CD14-positive monocyte (primary cell): ENCODE measurements around the gene INMT. TPM values are rescaled to one million over a fixed set of nuclear protein-coding genes. Genes with fewer than 3 reads are reported as not detected.
A peak's percentile ranks its signal among the peaks of the same experiment; 100 is the strongest.

ENCODE experiments used
- DNase-seq, 3 donors: peaks; one replicate each; pipeline ENCODE4 v3.0.0-alpha.2; 2011 to 2022
- H2AFZ ChIP-seq: 2 replicates; pipeline ENCODE4 v1.6.0; 2012; ENCODE audit warnings: mild to moderate bottlenecking, low read depth, low read length, inconsistent platforms; ENCODE audit not compliant: insufficient read depth, poor library complexity, severe bottlenecking
- H3K27ac ChIP-seq, 2 donors: 1 replicate in 1 of 2; 2 replicates in 1 of 2; pipeline ENCODE4 v1.5.1; 2012 to 2013; ENCODE audit warnings: low read length in 2 of 2, control low read depth in 1 of 2, inconsistent platforms in 1 of 2, low read depth in 1 of 2, mild to moderate bottlenecking in 1 of 2
- H3K27me3 ChIP-seq, 2 donors: one replicate each; pipeline versions ENCODE4 v1.6.0 to v1.6.1; 2011 to 2013; ENCODE audit warnings: low read length in 2 of 2; ENCODE audit not compliant: control insufficient read depth in 2 of 2, insufficient read depth in 2 of 2
- H3K36me3 ChIP-seq, 2 donors: replicated peaks in 1 of 2; 1 replicate in 1 of 2; 2 replicates in 1 of 2; pipeline versions ENCODE4 v1.5.1 to v1.6.1; 2012 to 2013; ENCODE audit warnings: low read length in 2 of 2, control low read depth in 1 of 2, inconsistent platforms in 1 of 2, mild to moderate bottlenecking in 1 of 2; ENCODE audit not compliant: insufficient read depth in 2 of 2, control insufficient read depth in 1 of 2
- H3K4me1 ChIP-seq, 2 donors: 1 replicate in 1 of 2; 2 replicates in 1 of 2; pipeline versions ENCODE4 v1.5.1 to v1.6.1; 2012 to 2013; ENCODE audit warnings: low read length in 2 of 2, control low read depth in 1 of 2, inconsistent platforms in 1 of 2, mild to moderate bottlenecking in 1 of 2, moderate library complexity in 1 of 2; ENCODE audit not compliant: insufficient read depth in 2 of 2, control insufficient read depth in 1 of 2
- H3K4me2 ChIP-seq: replicated peaks from 2 replicates; pipeline ENCODE3; 2012; ENCODE audit warnings: low read length, moderate library complexity, mild to moderate bottlenecking; ENCODE audit not compliant: poor library complexity, severe bottlenecking; ENCODE audit errors: extremely low read depth
- H3K4me3 ChIP-seq, 3 experiments: fragments of 200-600 bp in 1 of 3; sonication (generic) in 1 of 3; replicated peaks in 1 of 3; 1 replicate in 2 of 3; 2 replicates in 1 of 3; pipeline ENCODE4 v1.5.1; 2011 to 2013; ENCODE audit warnings: low read length in 3 of 3, mild to moderate bottlenecking in 3 of 3, control low read depth in 2 of 3, low read depth in 2 of 3, inconsistent platforms in 1 of 3, moderate library complexity in 1 of 3
- H3K79me2 ChIP-seq: 2 replicates; pipeline ENCODE4 v1.6.0; 2012; ENCODE audit warnings: mild to moderate bottlenecking, control low read depth, inconsistent platforms, low read length, moderate library complexity; ENCODE audit not compliant: insufficient read depth
- H3K9ac ChIP-seq: 2 replicates; pipeline ENCODE4 v1.6.0; 2017; ENCODE audit warnings: low read length, mild to moderate bottlenecking; ENCODE audit not compliant: insufficient read depth, poor library complexity, severe bottlenecking
- H3K9me3 ChIP-seq, 2 donors: replicated peaks in 1 of 2; 1 replicate in 1 of 2; 2 replicates in 1 of 2; pipeline versions ENCODE4 v1.5.1 to v1.6.1; 2012 to 2013; ENCODE audit warnings: low read length in 2 of 2, control low read depth in 1 of 2; ENCODE audit not compliant: control insufficient read depth in 1 of 2, insufficient read depth in 1 of 2
- H4K20me1 ChIP-seq: 2 replicates; pipeline ENCODE4 v1.6.0; 2012; ENCODE audit warnings: mild to moderate bottlenecking, low read length, control low read depth, moderate library complexity; ENCODE audit not compliant: insufficient read depth
- H3K27ac Mint-ChIP-seq, 7 donors: one replicate each; pipeline ENCODE4 v1.8.0; 2020; ENCODE audit warnings: mild to moderate bottlenecking in 7 of 7, mixed read lengths in 7 of 7, moderate library complexity in 6 of 7, inconsistent platforms in 2 of 7
- H3K27me3 Mint-ChIP-seq, 3 donors: one replicate each; pipeline ENCODE4 v1.8.0; 2021 to 2022; ENCODE audit warnings: low read depth in 3 of 3, mild to moderate bottlenecking in 3 of 3, mixed read lengths in 3 of 3, moderate library complexity in 3 of 3, inconsistent platforms in 1 of 3
- H3K36me3 Mint-ChIP-seq, 2 donors: one replicate each; pipeline ENCODE4 v1.8.0; 2020; ENCODE audit warnings: mixed read lengths in 2 of 2, inconsistent platforms in 1 of 2, mild to moderate bottlenecking in 1 of 2
- H3K4me1 Mint-ChIP-seq: one replicate; pipeline ENCODE4 v1.8.0; 2020; ENCODE audit warnings: mild to moderate bottlenecking, mixed read lengths
- H3K4me3 Mint-ChIP-seq, 2 donors: one replicate each; pipeline ENCODE4 v1.8.0; 2020; ENCODE audit warnings: mild to moderate bottlenecking in 2 of 2, mixed read lengths in 2 of 2, moderate library complexity in 1 of 2
- H3K9me3 Mint-ChIP-seq, 7 donors: one replicate each; pipeline ENCODE4 v1.8.0; 2020 to 2022; ENCODE audit warnings: mixed read lengths in 7 of 7, mild to moderate bottlenecking in 6 of 7, moderate library complexity in 6 of 7, inconsistent platforms in 2 of 7
- CTCF ChIP-seq: fragments of 200-600 bp; IDR thresholded peaks from one replicate; pipeline ENCODE4 v1.8.0; 2022; ENCODE audit warnings: antibody characterized with exemption, mild to moderate bottlenecking
- WGBS: methylation state at CpG from one replicate; pipeline ENCODE4 v1.1.5; 2013; ENCODE audit warnings: missing lambda C conversion rate; ENCODE audit not compliant: insufficient coverage; 5-methylcytosine and 5-hydroxymethylcytosine counted together
- intact Hi-C, 2 donors: fragments of 100-400 bp; cut with micrococcal nuclease; formaldehyde crosslinking; loops; one replicate each; pipeline versions ENCODE4 v1.15.0 to v1.15.1; 2023
- polyA plus RNA-seq, 3 donors: library from polyadenylated mRNA; depleted of rRNA in 1 of 3; unstranded in 2 of 3; stranded (reverse) in 1 of 3; fragments of 300-500 nt in 2 of 3; fragments of >200 nt in 1 of 3; fragmentation: Illumina TruSeq in 2 of 3; gene quantifications; 1 replicate in 2 of 3; 2 replicates in 1 of 3; pipeline ENCODE4 v1.2.3, GENCODE V29; 2012 to 2021

The INMT gene
- polyA plus RNA-seq, 3 donors, result not detected

GRCh38 chr7:30765408-30765807, 13.5 kb downstream of the INMT start:
- Histone ChIP-seq H3K9ac (no peak overlapping the region), H3K27me3 (no peaks in the 10 kb centered on the region), H3K9me3 (no peaks in the 10 kb centered on the region), H2AFZ (no peak overlapping the region), H4K20me1 (no peaks in the 10 kb centered on the region), H3K4me3 (no peak overlapping the region), H3K4me1 (no peaks in the 10 kb centered on the region), H3K4me2 (no peak overlapping the region), H3K27ac (no peak overlapping the region), H3K36me3 (no peaks in the 10 kb centered on the region), H3K79me2 (no peaks in the 10 kb centered on the region)
- WGBS, result 83% methylated on average over 1 of the region's 2 CpGs
- TF ChIP-seq CTCF, result no peak
- no peaks in the 10 kb centered on the region for H3K36me3 Mint-ChIP-seq
- no peak for DNase-seq
- intact Hi-C loops, result no loop called here
- H3K4me3 Mint-ChIP-seq, result no peak overlapping the region
- peaks cover 6 to 14% (median 11%) of the 10 kb centered on the region in 3 donors for H3K27me3 Mint-ChIP-seq
- no peaks in the 10 kb centered on the region for H3K4me1 Mint-ChIP-seq
- peak overlapping the region in 1 of 7 donors; percentile 9 for H3K27ac Mint-ChIP-seq
- H3K9me3 Mint-ChIP-seq, result peaks cover 0 to 11% (median 6%) of the 10 kb centered on the region in 7 donors

- Histone ChIP-seq H3K9ac (peak overlapping the region; percentile 66), H3K36me3 (no peaks in the 10 kb centered on the region), H3K4me1 (peaks cover 8 to 11% of the 10 kb centered on the region in 2 donors), H3K9me3 (no peaks in the 10 kb centered on the region), H4K20me1 (no peaks in the 10 kb centered on the region), H3K27ac (no peak overlapping the region), H2AFZ (peak overlapping the region; percentile 94), H3K27me3 (no peaks in the 10 kb centered on the region), H3K4me2 (peak overlapping the region; percentile 85), H3K4me3 (peak overlapping the region; percentile 66 to 84 (median 81)), H3K79me2 (no peaks in the 10 kb centered on the region)
- Mint-ChIP-seq H3K36me3 (no peaks in the 10 kb centered on the region), H3K27me3 (peaks cover 4 to 7% (median 5%) of the 10 kb centered on the region in 3 donors), H3K4me3 (peak overlapping the region; percentile 82 to 95), H3K9me3 (no peaks in the 10 kb centered on the region), H3K4me1 (peaks cover 9% of the 10 kb centered on the region), H3K27ac (peak overlapping the region in 1 of 7 donors; percentile 2)
- TF ChIP-seq CTCF, result no peak
- intact Hi-C loops, result no loop called here
- WGBS, result 71% methylated on average over 9 of the region's 9 CpGs
- no peak for DNase-seq
Observed at GRCh38 chr7:30770845-30771173, 18.9 kb downstream of the INMT start.
